Fibroblast of lung (primary cell): ENCODE results near the gene ZNF124. TPM values are rescaled to one million over a fixed set of nuclear protein-coding genes. Genes with fewer than 3 reads are reported as not detected.

ENCODE experiments used
- DNase-seq, 2 donors: peaks; one replicate each; pipeline versions ENCODE4 v3.0.0 to v3.0.0-alpha.2; 2010; ENCODE audit warnings: low read depth in 2 of 2
- H2AFZ ChIP-seq: 2 replicates; pipeline ENCODE4 v1.5.1; 2012; ENCODE audit warnings: low read length, control low read depth, inconsistent platforms
- H3K27ac ChIP-seq: 2 replicates; pipeline ENCODE4 v1.5.1; 2011; ENCODE audit warnings: low read length, control low read depth; ENCODE audit not compliant: insufficient read depth
- H3K27me3 ChIP-seq: 2 replicates; pipeline ENCODE4 v1.5.1; 2011; ENCODE audit warnings: mild to moderate bottlenecking, low read length; ENCODE audit not compliant: control insufficient read depth, insufficient read depth
- H3K36me3 ChIP-seq: 2 replicates; pipeline ENCODE4 v1.5.1; 2011; ENCODE audit warnings: low read length; ENCODE audit not compliant: control insufficient read depth, insufficient read depth
- H3K4me1 ChIP-seq: 2 replicates; pipeline ENCODE4 v1.5.1; 2011; ENCODE audit warnings: low read length; ENCODE audit not compliant: control insufficient read depth, insufficient read depth; ENCODE audit errors: extremely low read depth
- H3K4me2 ChIP-seq: 2 replicates; pipeline ENCODE4 v1.5.1; 2011; ENCODE audit warnings: low read length, control low read depth; ENCODE audit not compliant: insufficient read depth; ENCODE audit errors: extremely low read depth
- H3K4me3 ChIP-seq, 4 experiments: fragments of 200-600 bp in 1 of 4; sonication (generic) in 1 of 4; replicated peaks in 1 of 4; 2 replicates each; pipeline ENCODE4 v1.5.1; 2011 to 2016; ENCODE audit warnings: low read length in 4 of 4, low read depth in 3 of 4, mild to moderate bottlenecking in 3 of 4, control low read depth in 2 of 4, inconsistent platforms in 1 of 4, mixed read lengths in 1 of 4; ENCODE audit not compliant: insufficient read depth in 1 of 4; ENCODE audit errors: control extremely low read depth in 1 of 4
- H3K79me2 ChIP-seq: 2 replicates; pipeline ENCODE4 v1.5.1; 2012; ENCODE audit warnings: mild to moderate bottlenecking, low read length, inconsistent platforms; ENCODE audit not compliant: control insufficient read depth, insufficient read depth
- H3K9ac ChIP-seq: 2 replicates; pipeline ENCODE4 v1.5.1; 2011; ENCODE audit warnings: mild to moderate bottlenecking, low read length, control low read depth; ENCODE audit not compliant: insufficient read depth
- H3K9me3 ChIP-seq: 2 replicates; pipeline ENCODE4 v1.5.1; 2012; ENCODE audit warnings: low read depth, low read length; ENCODE audit not compliant: control insufficient read depth, insufficient read depth
- H4K20me1 ChIP-seq: 2 replicates; pipeline ENCODE4 v1.5.1; 2011; ENCODE audit warnings: low read length; ENCODE audit not compliant: control insufficient read depth, insufficient read depth; ENCODE audit errors: extremely low read depth
- EZH2 ChIP-seq: IDR thresholded peaks from 2 replicates; pipeline ENCODE4 v1.5.1; 2012; ENCODE audit warnings: low read length, control low read depth, mild to moderate bottlenecking; ENCODE audit errors: missing control alignments
- polyA plus RNA-seq, 2 donors: library from polyadenylated mRNA; depleted of rRNA in 1 of 2; stranded (reverse) in 1 of 2; unstranded in 1 of 2; fragments of >200 nt; gene quantifications; 2 replicates each; pipeline ENCODE4 v1.2.1, GENCODE V29; 2011 to 2012; ENCODE audit warnings: missing spikeins in 1 of 2
- total RNA-seq: library from RNA; depleted of rRNA; stranded (reverse); fragments of >200 nt; gene quantifications from 2 replicates; pipeline ENCODE4 v1.2.1, GENCODE V29; 2014
- TF ChIP-seq, protein P1 (sequence below), 2 donors: IDR thresholded peaks in 1 of 2; conservative IDR thresholded peaks in 1 of 2; 1 replicate in 1 of 2; 2 replicates in 1 of 2; pipeline ENCODE4 v1.5.1; 2011 to 2012; ENCODE audit warnings: low read length in 2 of 2, control low read depth in 1 of 2, inconsistent platforms in 1 of 2, low read depth in 1 of 2, mild to moderate bottlenecking in 1 of 2

Gene ZNF124
- total and polyA plus RNA-seq, 2 donors (not counting 1 experiment from before 2014, with no cell fraction given), result 2.9 to 25.6 TPM

- Histone ChIP-seq H3K4me3 (no peak overlapping the region), H3K4me2 (no peak overlapping the region), H3K27me3 (no peaks in the 10 kb centered on the region), H3K9ac (no peak overlapping the region), H3K79me2 (peaks cover 33% of the 10 kb centered on the region), H4K20me1 (no peaks in the 10 kb centered on the region), H3K36me3 (peaks cover 2% of the 10 kb centered on the region), H3K27ac (no peak overlapping the region), H3K9me3 (no peaks in the 10 kb centered on the region), H2AFZ (no peak overlapping the region), H3K4me1 (no peaks in the 10 kb centered on the region)
- no peak for DNase-seq
- TF ChIP-seq, protein P1, sequence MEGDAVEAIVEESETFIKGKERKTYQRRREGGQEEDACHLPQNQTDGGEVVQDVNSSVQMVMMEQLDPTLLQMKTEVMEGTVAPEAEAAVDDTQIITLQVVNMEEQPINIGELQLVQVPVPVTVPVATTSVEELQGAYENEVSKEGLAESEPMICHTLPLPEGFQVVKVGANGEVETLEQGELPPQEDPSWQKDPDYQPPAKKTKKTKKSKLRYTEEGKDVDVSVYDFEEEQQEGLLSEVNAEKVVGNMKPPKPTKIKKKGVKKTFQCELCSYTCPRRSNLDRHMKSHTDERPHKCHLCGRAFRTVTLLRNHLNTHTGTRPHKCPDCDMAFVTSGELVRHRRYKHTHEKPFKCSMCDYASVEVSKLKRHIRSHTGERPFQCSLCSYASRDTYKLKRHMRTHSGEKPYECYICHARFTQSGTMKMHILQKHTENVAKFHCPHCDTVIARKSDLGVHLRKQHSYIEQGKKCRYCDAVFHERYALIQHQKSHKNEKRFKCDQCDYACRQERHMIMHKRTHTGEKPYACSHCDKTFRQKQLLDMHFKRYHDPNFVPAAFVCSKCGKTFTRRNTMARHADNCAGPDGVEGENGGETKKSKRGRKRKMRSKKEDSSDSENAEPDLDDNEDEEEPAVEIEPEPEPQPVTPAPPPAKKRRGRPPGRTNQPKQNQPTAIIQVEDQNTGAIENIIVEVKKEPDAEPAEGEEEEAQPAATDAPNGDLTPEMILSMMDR (conservative IDR thresholded peaks at IDR 0.05 in 1 of 2, IDR thresholded peaks at IDR 0.05 in 1 of 2; ENCODE audit: low read depth in 1 of 2, low read length in 2 of 2), result no peak
- TF ChIP-seq EZH2, result no peak
Measured at GRCh38 chr1:247204177-247204647, 32.4 kb upstream of the ZNF124 start.

DNA sequence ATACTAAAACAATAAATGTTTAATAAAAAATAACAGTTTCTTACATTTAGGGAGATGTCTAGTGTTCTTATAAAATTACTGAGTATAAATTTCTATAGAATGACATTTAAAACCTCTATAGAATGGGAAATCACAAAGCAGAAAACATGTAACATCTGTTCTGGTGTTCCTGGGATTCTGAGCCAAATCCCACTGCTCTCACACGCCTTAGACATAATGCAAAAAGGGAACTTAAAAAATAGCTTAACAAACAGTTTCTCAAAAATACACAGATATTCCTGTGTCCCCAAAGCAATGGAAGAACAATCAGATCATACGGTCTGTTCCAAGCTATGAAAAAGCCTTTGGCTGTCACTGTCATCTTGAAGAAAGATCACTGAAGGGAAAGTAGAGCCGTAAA is 27.0 kb upstream of the ZNF124 start:
- H3K4me1 ChIP-seq, result no peaks in the 10 kb centered on the region
- H3K36me3 ChIP-seq, result peaks cover 3% of the 10 kb centered on the region
- TF ChIP-seq, protein P1 (conservative IDR thresholded peaks at IDR 0.05 in 1 of 2, IDR thresholded peaks at IDR 0.05 in 1 of 2; ENCODE audit: low read depth in 1 of 2, low read length in 2 of 2), result no peak
- TF ChIP-seq EZH2, result no peak
- H3K27ac ChIP-seq, result no peak overlapping the region
- no peaks in the 10 kb centered on the region for H3K27me3 ChIP-seq
- H3K9me3 ChIP-seq, result no peaks in the 10 kb centered on the region
- no peak overlapping the region for H2AFZ ChIP-seq
- no peak for DNase-seq
- peaks cover 1% of the 10 kb centered on the region for H3K79me2 ChIP-seq
- H3K9ac ChIP-seq, result no peak overlapping the region
- H3K4me3 ChIP-seq, result no peak overlapping the region
- H3K4me2 ChIP-seq, result no peak overlapping the region
- H4K20me1 ChIP-seq, result no peaks in the 10 kb centered on the region

GRCh38 chr1:247193958-247194357 is 22.1 kb upstream of the ZNF124 start:
- Histone ChIP-seq H3K27ac (no peak overlapping the region), H2AFZ (no peak overlapping the region), H3K9me3 (no peaks in the 10 kb centered on the region), H3K79me2 (no peaks in the 10 kb centered on the region), H3K4me1 (no peaks in the 10 kb centered on the region), H3K27me3 (no peaks in the 10 kb centered on the region), H3K36me3 (peaks cover under 1% of the 10 kb centered on the region), H3K9ac (no peak overlapping the region), H4K20me1 (no peaks in the 10 kb centered on the region), H3K4me3 (no peak overlapping the region), H3K4me2 (no peak overlapping the region)
- no peak for TF ChIP-seq EZH2
- TF ChIP-seq, protein P1 (conservative IDR thresholded peaks at IDR 0.05 in 1 of 2, IDR thresholded peaks at IDR 0.05 in 1 of 2; ENCODE audit: low read depth in 1 of 2, low read length in 2 of 2), result no peak
- DNase-seq, result no peak
